HEK293T (cell line): ENCODE data around the gene KIF19.

ENCODE experiments used
- FOXK2 ChIP-seq: fragments of 450-650 bp; IDR thresholded peaks from 2 replicates; pipeline ENCODE4 v1.6.1; 2016; ENCODE audit warnings: mild to moderate bottlenecking
- HDGF ChIP-seq: fragments of 450-650 bp; IDR thresholded peaks from 2 replicates; pipeline ENCODE4 v1.6.1; 2017; ENCODE audit warnings: antibody characterized with exemption, borderline replicate concordance
- L3MBTL2 ChIP-seq: fragments of 450-650 bp; conservative IDR thresholded peaks from 2 replicates; pipeline ENCODE4 v1.6.1; 2016; ENCODE audit warnings: mild to moderate bottlenecking
- PKNOX1 ChIP-seq: fragments of 450-650 bp; IDR thresholded peaks from 2 replicates; pipeline ENCODE4 v1.6.1; 2016
- SP1 ChIP-seq: fragments of 450-650 bp; IDR thresholded peaks from 2 replicates; pipeline ENCODE4 v1.6.1; 2017

GRCh38 chr17:74304184-74304583 lies 21.8 kb upstream of the KIF19 start:
- TF ChIP-seq L3MBTL2 (no peak), FOXK2 (no peak), PKNOX1 (no peak), SP1 (no peak), HDGF (no peak)
